Measurements from ENCODE around the gene RAD51B. TPM values are rescaled to one million over a fixed set of nuclear protein-coding genes. Genes with fewer than 3 reads are reported as not detected.

Gene RAD51B
- total RNA-seq, 4 donors from 2014 or later = 14.0 to 16.4 (median 14.8) TPM

GRCh38 chr14:68357777-68358176 is 538.2 kb downstream of the RAD51B start:
- Histone ChIP-seq H3K9me3 (no peaks in the 10 kb centered on the region), H3K27me3 (no peaks in the 10 kb centered on the region), H3K27ac (peak overlapping the region in 2 of 3 donors; percentile 14 to 95), H3K4me1 (peaks cover 45% of the 10 kb centered on the region in 2 donors), H3K36me3 (no peaks in the 10 kb centered on the region), H3K4me3 (replicated peaks in 1 of 3) (no peak overlapping the region)
- intact Hi-C loops (cut with DNase I) = no loop called here
- DNase-seq = no peak
- WGBS, 2 donors = 0 to 18% methylated on average over 1 of the region's 1 CpG
- no peak for TF ChIP-seq POLR2A (IDR thresholded peaks at IDR 0.05)
- TF ChIP-seq CTCF (IDR thresholded peaks at IDR 0.05) = no peak

GRCh38 chr14:68358500-68358899 is 538.9 kb downstream of the RAD51B start:
- TF ChIP-seq CTCF (IDR thresholded peaks at IDR 0.05) (no peak), POLR2A (IDR thresholded peaks at IDR 0.05) (no peak)
- intact Hi-C loops (cut with DNase I) = no loop called here
- Histone ChIP-seq H3K36me3 (no peaks in the 10 kb centered on the region), H3K27ac (peak overlapping the region; percentile 84 to 95 (median 89)), H3K4me1 (peaks cover 45% of the 10 kb centered on the region in 2 donors), H3K27me3 (no peaks in the 10 kb centered on the region), H3K4me3 (replicated peaks in 1 of 3) (no peak overlapping the region), H3K9me3 (no peaks in the 10 kb centered on the region)
- no peak for DNase-seq
- WGBS, 2 donors = 22 to 47% methylated on average over 1 of the region's 1 CpG

- DNase-seq = peak; percentile 39 to 46
- no peak overlapping the region for H3K4me3 ChIP-seq (replicated peaks in 1 of 3)
- no peaks in the 10 kb centered on the region for H3K9me3 ChIP-seq
- peaks cover 45 to 47% of the 10 kb centered on the region in 2 donors for H3K4me1 ChIP-seq
- TF ChIP-seq POLR2A (IDR thresholded peaks at IDR 0.05) (no peak), CTCF (IDR thresholded peaks at IDR 0.05) (peak in 2 of 6 experiments; percentile 16 to 20)
- WGBS, 2 donors = 68 to 69% methylated on average over 12 of the region's 12 CpGs
- no peaks in the 10 kb centered on the region for H3K36me3 ChIP-seq
- peak overlapping the region; percentile 84 to 95 (median 89) for H3K27ac ChIP-seq
- H3K27me3 ChIP-seq = no peaks in the 10 kb centered on the region
- intact Hi-C loops (cut with DNase I) = no loop called here
Observed at GRCh38 chr14:68359022-68359836, 539.6 kb downstream of the RAD51B start.

- H3K36me3 ChIP-seq = no peaks in the 10 kb centered on the region
- TF ChIP-seq CTCF (IDR thresholded peaks at IDR 0.05) (no peak), POLR2A (IDR thresholded peaks at IDR 0.05) (peak in 1 of 2 donors; percentile 31)
- WGBS, 2 donors = 47 to 48% methylated on average over 8 of the region's 8 CpGs
- DNase-seq = peak; percentile 45 to 53
- intact Hi-C loops (cut with DNase I) = no loop called here
- peak overlapping the region; percentile 84 to 95 (median 89) for H3K27ac ChIP-seq
- H3K4me1 ChIP-seq = peaks cover 52 to 55% of the 10 kb centered on the region in 2 donors
- no peaks in the 10 kb centered on the region for H3K9me3 ChIP-seq
- no peak overlapping the region for H3K4me3 ChIP-seq (replicated peaks in 1 of 3)
- no peaks in the 10 kb centered on the region for H3K27me3 ChIP-seq
Observed at GRCh38 chr14:68359837-68360552, 540.4 kb downstream of the RAD51B start.

GRCh38 chr14:68361231-68361630 is 541.7 kb downstream of the RAD51B start:
- 41 to 57% methylated on average over 2 of the region's 2 CpGs for WGBS, 2 donors
- Histone ChIP-seq H3K27ac (peak overlapping the region; percentile 84 to 95 (median 89)), H3K9me3 (no peaks in the 10 kb centered on the region), H3K4me1 (peaks cover 56 to 60% of the 10 kb centered on the region in 2 donors), H3K36me3 (no peaks in the 10 kb centered on the region), H3K4me3 (replicated peaks in 1 of 3) (no peak overlapping the region), H3K27me3 (no peaks in the 10 kb centered on the region)
- TF ChIP-seq POLR2A (IDR thresholded peaks at IDR 0.05) (no peak), CTCF (IDR thresholded peaks at IDR 0.05) (no peak)
- peak; percentile 59 to 65 for DNase-seq
- intact Hi-C loops (cut with DNase I) = no loop called here

All from thyroid gland (tissue), 4 donors.